Cardiac fibroblast (primary cell): ENCODE data around the gene CAMK2D.

Experiments
- DNase-seq, 2 donors: peaks; one replicate each; pipeline versions ENCODE4 v3.0.0 to v3.0.0-alpha.2; 2010; ENCODE audit warnings: low read depth in 2 of 2
- H3K4me3 ChIP-seq, 2 donors: replicated peaks in 1 of 2; 1 replicate in 1 of 2; 2 replicates in 1 of 2; pipeline ENCODE4 v1.5.1; 2011; ENCODE audit warnings: low read depth in 2 of 2, low read length in 2 of 2, mild to moderate bottlenecking in 2 of 2, moderate library complexity in 1 of 2
- CTCF ChIP-seq: IDR thresholded peaks from one replicate; pipeline ENCODE4 v1.5.1; 2011; ENCODE audit warnings: low read depth, mild to moderate bottlenecking, low read length, inconsistent platforms

CAMK2D gene

GRCh38 chr4:113776679-113777078 is 15.1 kb upstream of the CAMK2D start:
- H3K4me3 ChIP-seq: no peak overlapping the region
- DNase-seq: no peak
- no peak for TF ChIP-seq CTCF

- H3K4me3 ChIP-seq: no peak overlapping the region
- DNase-seq: no peak
- no peak for TF ChIP-seq CTCF
Measured at GRCh38 chr4:113776016-113776415, 14.5 kb upstream of the CAMK2D start.

- H3K4me3 ChIP-seq: no peak overlapping the region
- no peak for TF ChIP-seq CTCF
- peak in 1 of 2 donors; percentile 31 for DNase-seq
Measured at GRCh38 chr4:113773756-113774155, 12.2 kb upstream of the CAMK2D start.

- TF ChIP-seq CTCF: no peak
- no peak for DNase-seq
- no peak overlapping the region for H3K4me3 ChIP-seq
Measured at GRCh38 chr4:113773014-113773413, 11.5 kb upstream of the CAMK2D start.

GRCh38 chr4:113772319-113772718 is 10.8 kb upstream of the CAMK2D start:
- no peak for DNase-seq
- H3K4me3 ChIP-seq: no peak overlapping the region
- no peak for TF ChIP-seq CTCF

GRCh38 chr4:113769744-113770143 is 8.2 kb upstream of the CAMK2D start:
- no peak for DNase-seq
- no peak overlapping the region for H3K4me3 ChIP-seq
- TF ChIP-seq CTCF: no peak

GRCh38 chr4:113768952-113769351 is 7.4 kb upstream of the CAMK2D start:
- no peak overlapping the region for H3K4me3 ChIP-seq

More at GRCh38 chr4:113768952-113769351, 7.4 kb upstream of the CAMK2D start:
- TF ChIP-seq CTCF: no peak
- DNase-seq: no peak
